NCI-H774 (cell line): ENCODE data around the gene ATP2C1.
A peak's percentile ranks its signal among the peaks of the same experiment; 100 is the strongest.

Source experiments
- DNase-seq: peaks from one replicate; lab custom pipeline; 2025; lab: John Stamatoyannopoulos, UW

ATP2C1 gene

DNA sequence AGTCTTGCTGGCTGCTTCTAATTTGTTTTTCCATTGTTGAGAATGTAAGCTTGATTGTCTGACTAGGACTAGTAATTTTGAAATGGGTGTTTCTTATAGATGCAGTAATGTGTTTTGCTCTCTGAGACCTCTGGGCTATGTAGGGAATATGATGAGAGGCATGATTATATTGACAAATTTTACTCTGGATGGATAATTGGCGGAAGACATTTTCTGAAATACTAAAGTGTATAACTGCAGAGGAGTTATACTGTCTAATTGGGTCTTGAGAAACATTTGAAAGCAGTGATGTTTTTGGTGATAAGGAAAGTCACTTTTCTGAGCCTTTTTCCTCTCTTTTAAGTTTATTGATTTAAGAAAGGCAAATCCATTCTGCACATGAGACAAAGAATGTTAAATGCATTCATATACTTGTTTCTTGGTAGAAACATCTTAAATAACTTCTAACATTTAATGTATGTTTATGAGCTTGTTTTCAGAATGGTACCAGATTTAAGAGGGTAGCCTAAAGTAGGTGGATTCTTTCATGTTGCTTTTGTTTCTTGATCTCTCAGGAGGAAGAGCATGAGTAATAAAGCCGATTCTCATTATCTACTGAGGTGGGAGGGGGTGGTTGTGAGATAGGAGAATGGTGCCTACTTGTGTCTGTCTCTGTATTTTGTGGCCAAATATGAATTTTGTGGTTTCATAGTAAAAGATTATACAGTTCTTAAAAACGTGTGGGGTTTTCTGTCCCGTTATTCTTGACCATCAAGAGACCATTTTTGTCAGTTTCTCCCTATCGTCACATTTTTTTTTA, 2.0 kb downstream of the ATP2C1 start:
- no peak for DNase-seq

DNA sequence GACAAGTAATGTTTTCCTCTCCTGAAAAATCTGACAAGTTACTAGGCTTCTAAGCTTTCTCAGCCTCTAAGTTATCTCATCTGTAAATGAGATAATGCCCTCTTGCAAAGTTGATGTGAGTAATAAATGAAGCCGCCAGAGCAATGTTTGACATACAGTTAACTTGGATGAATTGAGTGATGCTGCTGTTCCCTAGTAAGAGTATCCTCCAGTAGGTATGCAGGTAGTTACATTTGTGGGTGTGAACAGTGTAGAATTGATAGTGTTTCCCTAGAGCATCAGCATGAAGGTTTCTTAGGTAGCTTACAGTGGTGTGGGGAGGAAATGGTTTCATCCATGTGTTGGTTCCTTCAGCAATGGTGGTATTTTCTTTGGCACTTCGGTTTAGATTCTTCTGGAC, 3.4 kb downstream of the ATP2C1 start:
- DNase-seq = no peak

DNA sequence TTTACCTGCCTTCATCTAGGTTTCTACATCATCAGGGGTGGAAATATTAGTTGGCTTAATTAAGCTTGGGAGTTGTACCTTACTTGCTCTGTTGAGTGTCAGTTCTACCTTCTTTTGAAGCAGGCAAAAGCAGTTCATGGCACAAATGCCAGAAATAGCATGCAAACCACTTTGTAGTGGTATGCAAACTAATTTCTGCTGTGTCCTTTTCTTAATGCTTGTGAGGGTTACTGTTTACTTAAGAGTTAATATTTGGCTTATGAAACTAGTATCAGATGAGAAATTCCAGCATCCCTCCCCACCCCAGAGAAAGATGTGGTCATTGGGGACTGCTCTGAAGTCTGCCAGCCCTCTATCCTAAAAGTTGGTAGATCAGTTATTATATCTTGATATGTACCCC, 7.1 kb downstream of the ATP2C1 start:
- no peak for DNase-seq

DNA sequence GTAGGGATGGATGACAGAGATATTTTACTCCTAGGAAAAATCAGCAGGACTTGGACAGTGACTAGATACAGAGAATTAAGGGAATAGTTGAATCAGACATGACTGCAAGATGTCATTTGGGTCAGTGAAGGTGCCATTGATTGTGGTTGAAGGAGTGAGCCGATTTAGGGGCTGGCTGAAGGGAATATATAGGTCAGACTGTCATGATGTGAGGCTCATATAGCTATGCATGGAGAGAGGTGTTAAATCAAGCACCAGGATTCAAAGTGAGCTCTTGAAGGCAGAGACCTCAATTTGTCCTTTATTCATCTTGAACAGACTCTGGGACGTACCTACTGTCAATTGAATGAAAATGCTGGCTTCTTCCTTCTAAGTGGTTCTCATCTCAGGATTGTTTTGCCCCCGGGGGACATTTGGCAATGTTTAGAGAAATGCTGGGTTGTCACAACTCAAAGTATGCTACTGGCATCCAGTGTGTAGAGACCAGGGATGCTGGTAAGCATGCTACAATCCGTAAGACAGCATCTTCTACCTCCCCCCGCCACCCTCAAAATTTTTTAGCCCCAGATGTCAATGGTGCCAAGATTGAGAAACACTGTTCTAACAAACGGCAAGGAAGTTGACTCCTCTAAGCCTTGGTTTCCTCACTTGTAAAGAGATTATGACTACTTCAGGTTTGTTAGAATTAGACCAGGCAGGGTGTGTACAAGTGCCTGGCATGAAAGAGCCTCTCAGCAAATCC, 7.8 kb downstream of the ATP2C1 start:
- DNase-seq = no peak

DNA sequence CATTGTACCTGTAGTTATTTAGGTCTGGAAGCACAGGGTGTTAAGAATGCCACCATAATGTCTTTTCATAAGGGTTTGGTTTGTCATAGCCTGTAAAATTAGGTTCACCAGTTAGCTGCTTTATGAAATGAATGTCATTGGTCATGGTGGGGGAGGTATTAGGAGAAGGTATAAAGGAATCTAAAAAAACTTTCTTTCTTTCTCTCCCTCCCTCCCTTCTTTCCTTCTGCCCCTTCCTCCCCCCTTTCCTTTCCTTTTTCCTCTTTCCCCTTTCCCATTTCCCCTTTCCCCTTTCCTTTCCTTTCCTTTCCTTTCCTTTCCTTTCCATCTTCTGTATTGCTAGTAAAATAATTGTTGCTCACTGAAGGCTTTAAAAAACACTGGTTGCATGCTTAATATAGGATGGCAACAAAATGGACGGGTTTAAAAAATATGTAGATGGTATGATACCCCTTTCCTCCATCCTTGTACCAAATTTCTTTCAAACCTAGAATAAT, 9.6 kb downstream of the ATP2C1 start:
- no peak for DNase-seq

DNA sequence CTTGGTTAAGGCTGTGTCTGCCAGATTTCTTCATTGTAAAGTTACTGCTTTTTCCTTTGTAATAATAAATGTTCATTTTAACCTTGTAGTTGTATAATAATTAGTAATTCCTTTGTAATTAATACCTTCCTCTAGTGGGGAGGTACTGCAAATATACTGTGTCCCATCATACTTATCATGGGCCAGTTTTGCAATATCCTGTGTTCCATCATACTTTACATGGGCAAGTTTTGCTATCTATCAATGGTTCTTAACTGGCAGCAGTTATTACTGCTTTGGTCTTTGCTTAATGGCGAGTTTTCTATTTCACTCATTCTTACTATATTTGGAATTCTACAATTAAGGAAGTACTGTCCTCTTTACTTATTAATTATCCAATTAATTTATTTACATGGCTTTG, 10.6 kb downstream of the ATP2C1 start:
- DNase-seq = no peak

DNA sequence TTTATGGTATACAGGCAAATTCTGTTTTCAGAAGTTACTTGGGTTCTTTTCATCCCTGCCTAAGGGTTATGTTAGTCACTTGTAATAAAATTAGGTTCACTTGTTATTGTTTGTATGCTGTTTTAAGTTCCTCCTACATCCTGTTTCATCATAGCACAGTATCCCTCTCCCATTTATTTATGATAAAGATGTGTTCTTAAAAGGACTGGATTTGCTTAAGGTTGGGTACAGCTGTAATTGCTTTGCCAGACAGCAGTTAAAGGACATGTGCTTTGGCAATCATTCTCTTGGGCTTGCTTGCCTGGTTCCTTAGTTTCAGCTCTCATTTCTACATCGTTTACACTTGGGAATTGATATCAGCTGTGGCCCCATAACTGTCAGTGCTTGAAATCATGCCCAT, 11.7 kb downstream of the ATP2C1 start:
- DNase-seq = no peak

DNA sequence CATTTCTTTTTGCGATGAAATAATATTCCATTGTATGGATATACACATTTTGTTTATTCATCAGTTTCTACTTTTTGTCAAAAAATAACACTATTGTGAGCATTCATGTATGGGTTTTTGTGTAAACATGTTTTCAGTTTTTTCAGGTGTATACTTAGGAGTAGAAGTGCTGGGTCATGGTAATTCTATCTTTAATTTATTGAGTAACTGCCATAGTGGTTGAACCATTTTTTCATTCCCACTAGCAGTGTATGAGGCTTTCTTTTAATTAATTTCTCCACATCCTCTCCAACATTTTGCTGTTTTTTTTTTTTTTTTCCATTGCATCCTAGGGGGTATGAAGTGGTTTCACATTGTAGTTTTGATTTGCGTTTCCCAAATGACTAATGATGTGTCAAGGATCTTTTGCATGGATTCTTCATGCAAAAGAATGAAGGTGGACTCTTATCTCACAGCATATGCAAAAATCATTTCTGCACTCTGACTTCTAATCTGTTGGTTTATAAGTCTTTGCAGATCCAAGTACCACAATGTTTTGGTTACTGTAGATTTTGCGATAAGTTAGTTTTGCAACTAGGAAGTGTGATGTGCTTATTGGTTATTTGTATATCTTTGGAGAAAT, 12.6 kb downstream of the ATP2C1 start:
- no peak for DNase-seq

DNA sequence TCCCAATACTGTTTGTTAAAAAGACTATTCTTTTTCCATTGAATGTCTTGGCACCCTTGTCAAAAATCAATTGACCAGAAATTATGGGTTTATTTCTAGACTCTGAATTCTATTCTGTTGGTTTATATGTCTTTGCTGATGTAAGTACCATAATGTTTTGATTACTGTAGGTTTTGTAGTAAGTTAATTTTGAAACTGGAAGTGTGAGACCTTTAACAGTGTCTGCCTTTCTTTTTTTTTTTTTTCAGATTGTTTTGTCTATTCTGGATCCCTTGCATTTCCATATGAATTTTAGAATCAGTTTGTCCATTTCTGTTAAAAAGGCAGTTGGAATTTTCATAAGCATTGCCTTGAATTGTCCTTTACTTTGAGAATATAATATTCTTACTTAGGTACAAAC, 13.6 kb downstream of the ATP2C1 start:
- no peak for DNase-seq

DNA sequence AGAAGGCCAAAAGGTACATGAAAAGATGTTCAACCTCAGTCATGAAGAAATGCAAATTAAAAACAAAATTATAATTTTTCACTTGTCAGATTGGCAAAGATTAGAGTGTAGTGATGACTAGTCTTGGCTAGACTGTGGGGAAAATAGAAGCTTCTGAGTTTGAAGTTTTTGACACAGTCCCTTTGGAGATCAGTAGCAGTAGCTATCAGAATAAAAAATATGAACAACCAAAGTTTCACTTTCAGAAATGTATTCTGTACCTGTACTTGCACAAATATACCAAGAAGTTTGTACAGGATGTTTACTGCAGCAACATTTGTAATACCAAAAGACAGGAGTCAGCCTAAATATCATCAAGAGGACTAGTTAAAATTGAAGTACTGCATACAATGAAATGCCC, 14.1 kb downstream of the ATP2C1 start:
- DNase-seq = no peak

DNA sequence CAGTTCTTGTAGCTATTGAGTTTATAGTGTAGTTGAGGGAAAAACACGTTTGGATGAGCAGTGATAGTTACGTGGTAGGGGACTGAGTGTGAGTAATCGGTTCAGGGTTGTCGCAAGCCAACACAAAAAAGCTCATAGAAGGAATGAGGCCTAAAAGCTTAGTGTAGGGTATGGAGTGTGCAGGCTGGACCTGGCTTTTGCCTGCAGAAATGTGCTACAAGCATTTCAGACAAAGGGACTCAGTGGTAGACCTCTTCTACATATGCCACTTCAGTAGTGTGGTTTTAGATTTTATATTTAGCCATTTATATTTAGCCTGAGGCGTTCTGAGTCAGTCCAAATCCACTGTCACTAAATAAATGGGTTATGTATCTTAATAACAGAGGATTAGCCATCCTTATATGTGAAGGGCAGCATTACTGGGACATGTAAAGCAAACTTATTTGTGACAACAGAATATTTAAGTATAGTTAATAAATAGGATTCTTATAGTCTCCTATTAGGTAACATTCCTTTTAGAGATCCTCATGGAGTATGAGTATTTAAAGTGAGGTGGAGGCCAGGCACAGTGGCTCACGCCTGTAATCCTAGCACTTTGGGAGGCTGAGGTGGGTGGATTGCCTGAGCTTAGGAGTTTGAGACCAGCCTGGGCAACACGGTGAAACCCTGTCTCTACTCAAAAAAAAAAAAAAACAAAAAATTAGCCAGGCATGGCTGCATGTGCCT, 21.8 kb downstream of the ATP2C1 start:
- DNase-seq = no peak

DNA sequence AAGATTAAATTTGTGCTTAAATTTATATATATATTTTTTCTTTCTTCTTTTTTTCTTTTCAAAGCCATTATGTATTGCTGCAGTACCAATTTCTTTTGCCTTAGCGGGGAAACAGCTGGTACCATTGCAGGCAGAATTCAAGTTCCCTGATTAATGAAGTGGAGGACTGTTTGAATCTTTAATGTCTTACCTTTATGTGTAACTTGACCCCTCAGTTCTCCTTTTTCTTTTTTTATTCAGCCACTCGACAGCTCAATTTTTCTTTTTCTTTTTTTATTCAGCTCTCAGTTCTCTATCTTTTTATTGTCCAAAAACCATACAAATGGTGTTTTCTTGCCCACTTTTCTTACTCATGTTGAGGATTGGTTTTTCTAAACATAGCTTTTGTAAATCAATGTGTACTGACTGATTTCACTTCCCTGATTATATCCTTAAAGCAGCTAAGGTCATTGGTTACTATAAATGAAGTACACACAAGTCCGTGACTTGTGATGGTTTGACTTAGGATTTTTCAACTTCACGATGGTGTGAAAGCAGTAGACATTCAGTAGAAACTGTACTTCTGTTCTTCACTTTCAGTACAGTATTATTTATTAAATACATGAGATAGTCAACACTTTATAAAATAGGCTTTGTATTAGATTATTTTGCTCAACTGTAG, 22.8 kb downstream of the ATP2C1 start:
- DNase-seq = no peak

DNA sequence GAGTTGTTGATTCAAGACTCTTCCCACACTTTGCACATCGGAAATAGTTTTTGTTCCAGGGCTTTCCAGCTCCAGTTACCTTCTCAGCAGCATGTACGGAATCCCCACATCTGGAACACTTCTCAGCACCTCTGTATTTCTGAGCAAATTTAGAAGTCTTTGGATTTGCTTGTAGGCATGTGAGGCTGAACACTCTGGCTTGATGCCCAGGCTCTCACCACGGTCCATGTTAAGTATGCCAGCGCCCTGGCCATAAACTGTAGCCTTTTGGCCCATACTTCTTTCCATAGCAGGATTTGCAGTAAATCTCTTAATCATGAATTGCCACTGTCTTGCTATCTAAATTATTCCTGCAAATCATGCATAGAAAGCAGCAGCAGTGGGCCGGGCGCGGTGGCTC, 24.4 kb downstream of the ATP2C1 start:
- no peak for DNase-seq

DNA sequence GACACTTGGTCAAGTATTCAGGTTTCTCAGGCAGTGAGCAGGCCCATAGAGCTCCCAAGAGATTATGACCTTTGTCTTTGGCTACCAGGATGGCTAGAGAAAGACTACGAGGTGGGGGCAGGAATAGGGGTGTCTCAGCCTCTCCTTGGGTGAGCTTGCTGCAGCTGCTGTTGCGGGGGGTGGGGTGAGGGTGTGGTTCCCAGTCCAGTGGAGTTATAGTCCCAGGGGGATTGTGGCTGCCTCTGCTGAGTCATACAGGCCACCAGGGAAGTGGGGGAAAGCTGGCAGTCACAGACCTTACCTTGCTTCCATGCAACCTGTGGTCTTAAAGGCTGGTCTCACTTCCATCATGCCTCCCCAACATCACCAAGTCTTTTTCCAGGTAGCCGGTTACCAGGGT, 31.7 kb downstream of the ATP2C1 start:
- no peak for DNase-seq

DNA sequence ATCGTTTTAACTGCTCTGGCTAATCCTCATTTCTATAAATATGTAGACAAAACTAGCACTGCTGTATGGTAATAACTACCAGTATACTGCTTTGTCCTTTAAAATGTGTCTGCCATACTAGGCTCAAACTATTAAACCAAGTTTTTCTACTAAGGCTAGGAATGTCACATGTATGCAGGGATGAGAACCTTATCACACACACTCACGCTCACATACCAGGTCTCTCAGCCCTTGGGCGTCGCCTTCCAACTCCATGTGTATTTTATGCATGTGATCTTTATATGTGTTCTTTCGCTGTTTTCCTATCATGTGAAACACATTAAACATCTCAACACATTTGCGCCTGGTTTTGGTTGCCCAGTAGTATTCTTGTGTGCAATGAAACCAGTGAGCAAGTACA, 32.6 kb downstream of the ATP2C1 start:
- DNase-seq = no peak

DNA sequence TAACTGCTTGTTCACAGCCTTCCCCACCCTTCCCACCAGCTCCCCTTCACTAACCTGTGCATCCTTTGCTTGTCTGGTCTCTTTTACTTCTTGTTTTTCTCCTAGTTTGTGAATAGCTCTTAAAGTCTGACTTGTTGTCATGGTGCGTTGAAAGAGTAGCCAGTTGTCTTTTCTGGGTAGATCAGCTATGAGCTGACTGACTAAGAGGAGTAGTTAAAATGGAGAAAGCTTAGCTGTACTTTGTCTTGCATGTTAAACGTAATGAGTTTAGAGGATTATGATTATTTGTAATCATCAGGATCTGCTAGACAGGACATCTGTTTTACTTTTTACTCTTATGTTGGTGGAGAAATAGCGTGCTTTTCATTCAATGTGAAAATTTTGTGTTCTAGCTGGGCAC, 35.9 kb downstream of the ATP2C1 start:
- DNase-seq = no peak

DNA sequence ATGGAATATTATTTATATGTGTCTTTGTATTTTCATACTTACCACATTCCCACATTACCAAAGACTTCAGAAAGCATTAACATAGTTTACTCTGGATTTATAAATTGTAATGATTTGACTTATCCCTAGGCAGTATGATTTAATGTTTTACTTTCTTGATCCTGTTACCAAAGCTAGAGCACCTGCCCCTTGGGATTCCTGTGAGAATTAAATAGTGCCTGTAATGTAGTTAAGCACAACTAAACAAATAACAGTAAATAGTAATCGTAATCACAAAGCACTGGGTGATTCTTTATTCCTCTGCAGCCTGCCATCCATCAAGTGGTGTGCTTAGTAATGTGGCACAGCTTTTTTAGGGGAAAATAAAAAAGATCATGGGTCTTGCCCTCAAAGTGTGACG, 39.1 kb downstream of the ATP2C1 start:
- DNase-seq = peak; percentile 43

DNA sequence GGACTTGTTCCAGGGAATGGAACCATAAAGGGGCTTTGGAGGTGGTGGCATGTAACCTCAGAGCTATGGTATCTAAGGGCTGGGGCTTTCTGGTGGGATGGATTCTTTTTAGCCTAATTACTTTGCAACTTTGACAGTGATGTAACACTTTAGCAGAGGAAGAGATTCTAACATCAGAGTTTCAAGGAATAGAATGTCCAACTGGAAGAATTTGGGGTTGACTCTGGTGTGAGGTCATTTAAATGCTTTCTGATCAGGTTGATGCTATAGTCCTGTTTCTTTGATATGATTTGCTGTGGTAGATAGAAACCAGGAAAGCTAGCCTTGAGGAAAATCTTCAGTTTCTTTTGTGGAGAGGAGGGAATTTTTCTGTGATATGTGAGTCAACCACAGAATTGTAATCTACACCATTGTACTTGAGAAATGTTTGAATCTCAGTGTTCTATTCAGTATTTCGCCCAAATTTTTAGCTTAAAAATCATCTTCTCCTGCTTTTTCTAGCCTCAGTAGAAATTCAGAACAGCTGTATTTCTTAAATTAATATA, 40.0 kb downstream of the ATP2C1 start:
- DNase-seq = no peak

DNA sequence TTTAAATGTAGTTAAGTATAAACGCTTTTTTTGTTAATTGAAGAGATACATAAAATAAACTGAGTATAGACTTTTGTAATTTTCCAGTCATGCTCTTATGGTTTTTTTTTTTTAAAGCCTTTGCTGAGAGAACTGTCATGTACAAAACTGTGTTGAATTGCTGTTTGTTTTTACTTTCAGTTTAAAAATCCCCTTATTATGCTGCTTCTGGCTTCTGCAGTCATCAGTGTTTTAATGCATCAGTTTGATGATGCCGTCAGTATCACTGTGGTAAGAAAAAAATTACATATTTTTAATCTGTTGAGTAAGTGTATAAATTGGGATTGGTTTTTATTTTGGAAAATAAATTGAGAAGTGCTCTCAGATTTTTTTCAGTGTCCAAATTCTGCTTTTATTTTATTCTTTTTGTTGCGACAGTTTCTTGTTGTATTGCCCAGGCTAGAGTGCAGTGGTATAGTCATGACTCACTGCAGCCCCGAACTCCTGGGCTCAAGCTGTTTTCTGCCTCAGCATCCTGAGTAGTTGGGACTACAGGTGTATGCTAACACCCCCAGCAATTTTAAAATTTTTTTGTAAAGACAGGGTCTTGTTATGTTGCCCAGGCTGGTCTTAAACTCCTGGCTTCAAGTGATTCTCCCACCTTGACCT, 40.7 kb downstream of the ATP2C1 start:
- DNase-seq = no peak

DNA sequence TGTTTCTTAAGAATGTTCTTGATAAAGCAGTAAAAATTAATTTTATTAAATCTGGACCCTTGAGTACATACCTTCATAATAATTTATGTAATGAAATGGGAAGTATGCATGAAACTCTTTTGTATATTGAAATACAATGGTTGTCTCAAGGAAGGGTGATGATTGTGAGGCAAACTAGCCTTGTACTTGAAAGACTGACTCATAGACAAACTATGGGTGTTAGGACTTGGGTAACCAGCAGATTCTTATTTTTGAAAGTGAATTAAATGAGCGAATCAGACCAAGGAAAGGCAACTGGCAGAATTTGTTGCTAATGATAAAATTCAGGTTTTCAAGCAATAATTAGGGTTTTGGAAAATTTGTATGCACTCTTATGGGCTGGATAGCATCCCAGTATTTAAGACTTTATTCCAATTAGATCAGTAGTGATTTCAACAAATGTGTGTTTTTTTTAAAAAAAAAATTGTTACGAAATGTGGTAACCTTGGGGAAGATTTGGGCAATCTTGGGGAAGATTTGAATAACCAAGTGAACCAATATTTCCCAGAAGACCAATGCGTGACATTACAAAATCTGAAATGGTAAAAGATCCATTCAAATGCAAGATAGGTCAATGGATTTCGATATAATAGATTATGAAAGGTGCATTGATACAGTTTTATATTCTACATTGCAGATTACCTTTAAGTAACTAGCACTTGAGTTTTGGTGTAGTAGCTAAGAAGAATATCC, 42.0 kb downstream of the ATP2C1 start:
- no peak for DNase-seq
